ENCODE data around the gene PNKD. TPM values are rescaled to one million over a fixed set of nuclear protein-coding genes. Genes with fewer than 3 reads are reported as not detected.

PNKD gene
- total and polyA plus RNA-seq, 10 of the 15 experiments (the other 5 are each of a cell fraction or from before 2014, with no cell fraction given): 27.2 to 106 (median 61.3) TPM

DNA sequence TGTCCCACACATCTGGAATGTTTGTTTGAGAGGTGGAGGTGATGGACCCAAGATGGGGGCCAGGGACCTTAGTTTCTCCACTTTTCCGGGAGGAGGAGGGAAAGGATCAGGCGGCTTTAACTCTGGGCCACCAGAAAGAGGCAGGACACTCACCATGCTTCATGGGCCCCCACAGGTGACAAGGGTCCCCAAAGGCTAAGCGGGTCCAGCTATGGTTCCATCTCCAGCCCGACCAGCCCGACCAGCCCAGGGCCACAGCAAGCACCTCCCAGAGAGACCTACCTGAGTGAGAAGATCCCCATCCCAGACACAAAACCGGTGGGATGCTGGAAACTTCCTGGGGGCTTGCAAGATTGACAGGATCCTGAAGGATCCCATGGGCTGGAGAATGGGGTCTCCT, 112.5 kb downstream of the PNKD start:
- BruUV-seq (replicated peaks): no TSS peak
- Histone ChIP-seq H3K27ac (ENCODE audit: control insufficient read depth, insufficient read depth) (no peak overlapping the region), H3K27me3 (replicated peaks in 1 of 2; ENCODE audit: control insufficient read depth in 2 of 2, insufficient read depth in 2 of 2, low read length in 1 of 2) (no peaks in the 10 kb centered on the region; a peak in 1 of 4 replicates), H4K20me1 (ENCODE audit: control insufficient read depth, insufficient read depth) (no peaks in the 10 kb centered on the region), H3K79me2 (ENCODE audit: control insufficient read depth, insufficient read depth, low read length) (no peaks in the 10 kb centered on the region), H3K4me1 (ENCODE audit: control insufficient read depth, insufficient read depth, low read length) (no peaks in the 10 kb centered on the region), H3K9me3 (replicated peaks; ENCODE audit: control insufficient read depth, insufficient read depth, low read length) (no peaks in the 10 kb centered on the region), H3K9ac (ENCODE audit: control insufficient read depth, insufficient read depth, low read length) (no peak overlapping the region), H3K4me3 (no peak overlapping the region), H3K4me2 (ENCODE audit: control insufficient read depth, insufficient read depth) (no peak overlapping the region), H3K36me3 (ENCODE audit: control insufficient read depth in 2 of 2, insufficient read depth in 2 of 2, low read length in 1 of 2) (no peaks in the 10 kb centered on the region), H2AFZ (ENCODE audit: control insufficient read depth, low read depth, low read length) (no peak overlapping the region)
- 51% methylated on average over 6 of the region's 6 CpGs for WGBS (ENCODE audit: insufficient coverage, insufficient replicate concordance, low lambda C conversion rate, missing lambda C conversion rate)
- ATAC-seq (no peak), FAIRE-seq (no peak), DNase-seq (ENCODE audit: low read depth, low spot score) (no peak)
- POLR2A ChIA-PET: no interaction called here
- CTCF ChIA-PET: interaction anchor here (1.4 to 2.1 kb wide), 2 partner anchors 26 to 81 kb away, joined by 6 read pairs; partner anchors contain the start of gene CATIP
- in situ Hi-C loops (cut with MboI): loop anchor here (25.0 kb wide), 1 partner anchor 95 kb away; the partner anchor contains the start of gene TMBIM1
- intact Hi-C loops (cut with micrococcal nuclease; ENCODE audit: unreplicated experiment): no loop called here
- RAD21 ChIA-PET (ENCODE audit: unreplicated experiment): interaction anchor here (1.0 kb wide), 1 partner anchor 13 kb away, joined by 3 read pairs; no protein-coding TSS in a partner anchor
- SMC1A ChIA-PET (ENCODE audit: uncharacterized antibody, unreplicated experiment): no interaction called here
- no peak for TF ChIP-seq RCOR1 (conservative IDR thresholded peaks at IDR 0.05; ENCODE audit: low read depth, low read length)
- no peak for TF ChIP-seq SMC3 (IDR thresholded peaks at IDR 0.05; ENCODE audit: borderline replicate concordance, low read length)
- no peak for TF ChIP-seq ZNF622 (IDR thresholded peaks at IDR 0.05)
- no peak for TF ChIP-seq SMAD1 (IDR thresholded peaks at IDR 0.05; ENCODE audit: low read depth, partially characterized antibody)
- TF ChIP-seq, protein P1, sequence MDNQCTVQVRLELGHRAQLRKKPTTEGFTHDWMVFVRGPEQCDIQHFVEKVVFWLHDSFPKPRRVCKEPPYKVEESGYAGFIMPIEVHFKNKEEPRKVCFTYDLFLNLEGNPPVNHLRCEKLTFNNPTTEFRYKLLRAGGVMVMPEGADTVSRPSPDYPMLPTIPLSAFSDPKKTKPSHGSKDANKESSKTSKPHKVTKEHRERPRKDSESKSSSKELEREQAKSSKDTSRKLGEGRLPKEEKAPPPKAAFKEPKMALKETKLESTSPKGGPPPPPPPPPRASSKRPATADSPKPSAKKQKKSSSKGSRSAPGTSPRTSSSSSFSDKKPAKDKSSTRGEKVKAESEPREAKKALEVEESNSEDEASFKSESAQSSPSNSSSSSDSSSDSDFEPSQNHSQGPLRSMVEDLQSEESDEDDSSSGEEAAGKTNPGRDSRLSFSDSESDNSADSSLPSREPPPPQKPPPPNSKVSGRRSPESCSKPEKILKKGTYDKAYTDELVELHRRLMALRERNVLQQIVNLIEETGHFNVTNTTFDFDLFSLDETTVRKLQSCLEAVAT (IDR thresholded peaks at IDR 0.05): no peak
- TF ChIP-seq FOXM1 (IDR thresholded peaks at IDR 0.05; ENCODE audit: low read depth, low read length): no peak
- TF ChIP-seq, protein P2, sequence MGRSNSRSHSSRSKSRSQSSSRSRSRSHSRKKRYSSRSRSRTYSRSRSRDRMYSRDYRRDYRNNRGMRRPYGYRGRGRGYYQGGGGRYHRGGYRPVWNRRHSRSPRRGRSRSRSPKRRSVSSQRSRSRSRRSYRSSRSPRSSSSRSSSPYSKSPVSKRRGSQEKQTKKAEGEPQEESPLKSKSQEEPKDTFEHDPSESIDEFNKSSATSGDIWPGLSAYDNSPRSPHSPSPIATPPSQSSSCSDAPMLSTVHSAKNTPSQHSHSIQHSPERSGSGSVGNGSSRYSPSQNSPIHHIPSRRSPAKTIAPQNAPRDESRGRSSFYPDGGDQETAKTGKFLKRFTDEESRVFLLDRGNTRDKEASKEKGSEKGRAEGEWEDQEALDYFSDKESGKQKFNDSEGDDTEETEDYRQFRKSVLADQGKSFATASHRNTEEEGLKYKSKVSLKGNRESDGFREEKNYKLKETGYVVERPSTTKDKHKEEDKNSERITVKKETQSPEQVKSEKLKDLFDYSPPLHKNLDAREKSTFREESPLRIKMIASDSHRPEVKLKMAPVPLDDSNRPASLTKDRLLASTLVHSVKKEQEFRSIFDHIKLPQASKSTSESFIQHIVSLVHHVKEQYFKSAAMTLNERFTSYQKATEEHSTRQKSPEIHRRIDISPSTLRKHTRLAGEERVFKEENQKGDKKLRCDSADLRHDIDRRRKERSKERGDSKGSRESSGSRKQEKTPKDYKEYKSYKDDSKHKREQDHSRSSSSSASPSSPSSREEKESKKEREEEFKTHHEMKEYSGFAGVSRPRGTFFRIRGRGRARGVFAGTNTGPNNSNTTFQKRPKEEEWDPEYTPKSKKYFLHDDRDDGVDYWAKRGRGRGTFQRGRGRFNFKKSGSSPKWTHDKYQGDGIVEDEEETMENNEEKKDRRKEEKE (IDR thresholded peaks at IDR 0.05): no peak
- TF ChIP-seq, protein P3, sequence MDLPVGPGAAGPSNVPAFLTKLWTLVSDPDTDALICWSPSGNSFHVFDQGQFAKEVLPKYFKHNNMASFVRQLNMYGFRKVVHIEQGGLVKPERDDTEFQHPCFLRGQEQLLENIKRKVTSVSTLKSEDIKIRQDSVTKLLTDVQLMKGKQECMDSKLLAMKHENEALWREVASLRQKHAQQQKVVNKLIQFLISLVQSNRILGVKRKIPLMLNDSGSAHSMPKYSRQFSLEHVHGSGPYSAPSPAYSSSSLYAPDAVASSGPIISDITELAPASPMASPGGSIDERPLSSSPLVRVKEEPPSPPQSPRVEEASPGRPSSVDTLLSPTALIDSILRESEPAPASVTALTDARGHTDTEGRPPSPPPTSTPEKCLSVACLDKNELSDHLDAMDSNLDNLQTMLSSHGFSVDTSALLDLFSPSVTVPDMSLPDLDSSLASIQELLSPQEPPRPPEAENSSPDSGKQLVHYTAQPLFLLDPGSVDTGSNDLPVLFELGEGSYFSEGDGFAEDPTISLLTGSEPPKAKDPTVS (IDR thresholded peaks at IDR 0.05; ENCODE audit: low read depth, low read length): no peak
- TF ChIP-seq, protein P4, sequence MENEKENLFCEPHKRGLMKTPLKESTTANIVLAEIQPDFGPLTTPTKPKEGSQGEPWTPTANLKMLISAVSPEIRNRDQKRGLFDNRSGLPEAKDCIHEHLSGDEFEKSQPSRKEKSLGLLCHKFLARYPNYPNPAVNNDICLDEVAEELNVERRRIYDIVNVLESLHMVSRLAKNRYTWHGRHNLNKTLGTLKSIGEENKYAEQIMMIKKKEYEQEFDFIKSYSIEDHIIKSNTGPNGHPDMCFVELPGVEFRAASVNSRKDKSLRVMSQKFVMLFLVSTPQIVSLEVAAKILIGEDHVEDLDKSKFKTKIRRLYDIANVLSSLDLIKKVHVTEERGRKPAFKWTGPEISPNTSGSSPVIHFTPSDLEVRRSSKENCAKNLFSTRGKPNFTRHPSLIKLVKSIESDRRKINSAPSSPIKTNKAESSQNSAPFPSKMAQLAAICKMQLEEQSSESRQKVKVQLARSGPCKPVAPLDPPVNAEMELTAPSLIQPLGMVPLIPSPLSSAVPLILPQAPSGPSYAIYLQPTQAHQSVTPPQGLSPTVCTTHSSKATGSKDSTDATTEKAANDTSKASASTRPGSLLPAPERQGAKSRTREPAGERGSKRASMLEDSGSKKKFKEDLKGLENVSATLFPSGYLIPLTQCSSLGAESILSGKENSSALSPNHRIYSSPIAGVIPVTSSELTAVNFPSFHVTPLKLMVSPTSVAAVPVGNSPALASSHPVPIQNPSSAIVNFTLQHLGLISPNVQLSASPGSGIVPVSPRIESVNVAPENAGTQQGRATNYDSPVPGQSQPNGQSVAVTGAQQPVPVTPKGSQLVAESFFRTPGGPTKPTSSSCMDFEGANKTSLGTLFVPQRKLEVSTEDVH (IDR thresholded peaks at IDR 0.05; ENCODE audit: low read depth, partially characterized antibody): no peak
- TF ChIP-seq, protein P5, sequence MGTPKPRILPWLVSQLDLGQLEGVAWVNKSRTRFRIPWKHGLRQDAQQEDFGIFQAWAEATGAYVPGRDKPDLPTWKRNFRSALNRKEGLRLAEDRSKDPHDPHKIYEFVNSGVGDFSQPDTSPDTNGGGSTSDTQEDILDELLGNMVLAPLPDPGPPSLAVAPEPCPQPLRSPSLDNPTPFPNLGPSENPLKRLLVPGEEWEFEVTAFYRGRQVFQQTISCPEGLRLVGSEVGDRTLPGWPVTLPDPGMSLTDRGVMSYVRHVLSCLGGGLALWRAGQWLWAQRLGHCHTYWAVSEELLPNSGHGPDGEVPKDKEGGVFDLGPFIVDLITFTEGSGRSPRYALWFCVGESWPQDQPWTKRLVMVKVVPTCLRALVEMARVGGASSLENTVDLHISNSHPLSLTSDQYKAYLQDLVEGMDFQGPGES (IDR thresholded peaks at IDR 0.05): no peak
- TF ChIP-seq BMI1 (IDR thresholded peaks at IDR 0.05; ENCODE audit: borderline replicate concordance): no peak
- no peak for TF ChIP-seq CBX3 (IDR thresholded peaks at IDR 0.05; ENCODE audit: borderline replicate concordance, low read depth)
- TF ChIP-seq YBX1 (IDR thresholded peaks at IDR 0.05): no peak
- TF ChIP-seq SPI1 (IDR thresholded peaks at IDR 0.05; ENCODE audit: borderline replicate concordance, insufficient read depth, low read depth, low read length): no peak
- TF ChIP-seq RUNX3 (IDR thresholded peaks at IDR 0.05; ENCODE audit: low read length): no peak
